GM18868 (cell line): ENCODE data around the gene NLRP8.
"Not testable (repeated sequence)": the region's sequence is repeated elsewhere in the genome, so short reads cannot be mapped to it uniquely, and the experiment has no call there.

Experiments used
- ATAC-seq: cut with Tn5 transposase; IDR thresholded peaks from one replicate; pipeline ENCODE4 v1.9.1; 2021; ENCODE audit warnings: mild to moderate bottlenecking, moderate library complexity; ENCODE audit not compliant: unreplicated experiment

NLRP8 gene

DNA sequence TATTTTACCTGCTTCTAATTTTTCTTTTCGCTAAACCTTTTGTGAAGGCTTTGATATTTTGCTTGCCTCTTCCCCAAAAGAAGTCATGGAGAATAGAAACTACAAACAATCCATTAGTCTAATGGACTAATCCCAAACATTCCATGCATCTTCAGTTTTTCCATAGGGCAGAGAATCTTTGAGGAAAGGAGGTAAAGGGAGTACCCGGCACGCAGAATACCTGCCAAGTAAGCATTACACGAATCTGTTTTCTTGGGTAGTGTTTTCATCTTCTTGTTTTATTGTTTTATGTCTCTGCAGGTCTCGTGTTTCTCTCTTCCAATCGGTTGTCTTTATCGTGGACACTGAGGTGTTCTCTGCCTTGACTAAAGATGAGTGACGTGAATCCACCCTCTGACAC is at the start of gene NLRP8:
Gene NLRP8, plus strand, starts transcription at position 301 of the 400 bp plus-strand sequence.
- no peak for ATAC-seq

DNA sequence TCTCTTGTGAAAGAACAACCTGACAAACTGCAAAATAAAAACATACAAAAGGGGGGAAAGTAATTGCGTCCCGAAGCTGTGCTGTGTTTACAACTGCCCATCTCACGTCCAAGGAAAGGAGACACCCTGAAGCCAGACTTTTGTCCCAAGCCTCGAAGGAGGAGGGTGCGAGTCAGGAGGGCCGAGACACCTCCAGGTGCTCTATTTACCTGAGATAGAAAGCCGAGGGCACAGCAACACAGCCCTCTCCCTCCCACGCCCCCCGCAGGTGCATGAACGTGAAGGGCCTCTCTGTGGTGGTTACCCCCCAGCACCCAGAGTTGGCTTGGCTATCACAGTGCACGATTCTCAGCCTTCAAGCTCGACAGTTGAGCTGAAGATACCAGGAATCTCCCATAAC is 48.7 kb upstream of the NLRP8 start:
- ATAC-seq = no peak

DNA sequence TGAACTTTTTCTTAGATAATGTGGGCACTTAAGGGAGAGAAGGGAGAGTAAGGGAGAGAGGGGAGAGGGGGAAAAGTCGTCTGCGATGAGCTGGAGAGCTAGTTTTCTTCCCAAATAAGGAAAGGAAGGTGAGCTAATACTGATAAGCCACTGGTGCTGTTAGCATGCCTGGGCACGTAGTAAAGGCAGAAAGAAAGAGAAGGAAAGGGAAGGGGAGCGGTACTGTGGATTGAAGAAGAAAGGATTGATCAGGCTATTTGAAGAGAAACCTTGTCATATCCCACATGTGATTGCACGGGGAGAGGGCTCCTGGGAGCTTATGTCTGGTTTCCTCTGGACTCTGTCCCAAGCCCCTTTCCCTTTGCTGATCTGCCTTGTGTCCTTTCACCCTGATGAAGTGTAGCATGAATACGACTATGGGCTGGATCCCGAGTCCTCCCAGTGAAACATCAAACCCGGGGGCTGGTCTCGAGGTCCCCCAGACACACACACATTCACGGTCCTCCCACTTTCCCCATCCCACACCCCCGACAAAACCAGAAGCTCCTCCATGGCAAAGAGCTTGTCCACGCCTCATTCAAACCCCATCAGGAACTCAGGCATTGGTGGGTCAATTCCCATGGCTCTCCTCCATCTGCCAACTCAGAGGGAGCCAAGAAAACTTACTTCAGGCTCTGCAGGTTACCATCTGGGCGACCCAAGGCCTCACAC is 46.1 kb upstream of the NLRP8 start:
- no peak for ATAC-seq

DNA sequence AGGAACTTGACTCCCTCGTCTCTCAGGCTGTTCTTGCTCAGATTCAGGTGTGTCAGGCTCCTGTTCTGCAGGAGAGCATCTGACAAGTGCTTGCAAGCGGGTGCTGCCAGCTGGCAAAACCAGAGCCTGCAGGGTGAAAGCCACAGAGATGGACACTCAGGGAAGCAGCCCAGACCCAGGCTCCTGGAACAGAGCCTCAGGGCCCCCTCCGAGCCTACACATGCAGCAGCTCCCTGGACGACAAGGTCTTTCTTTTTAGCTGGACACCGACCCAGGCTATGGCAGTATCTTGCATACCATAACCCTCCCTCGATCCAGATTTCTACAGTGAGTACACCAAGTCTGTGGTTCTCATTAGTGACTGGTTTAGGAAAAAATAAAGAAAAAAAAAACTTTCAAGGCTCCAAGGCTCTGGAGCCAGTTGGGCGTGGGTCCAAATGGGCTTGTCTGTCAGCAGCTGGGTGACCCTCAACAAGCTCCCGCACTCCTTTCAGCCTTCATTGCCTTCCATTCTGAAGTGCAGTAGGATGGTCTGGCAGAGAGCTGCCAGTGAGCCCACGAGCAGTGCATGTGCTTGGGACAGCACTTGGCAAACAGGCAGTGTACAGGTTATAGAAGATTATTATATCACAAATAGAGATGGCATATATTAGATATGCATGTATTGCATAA is 45.4 kb upstream of the NLRP8 start:
- ATAC-seq = no peak

DNA sequence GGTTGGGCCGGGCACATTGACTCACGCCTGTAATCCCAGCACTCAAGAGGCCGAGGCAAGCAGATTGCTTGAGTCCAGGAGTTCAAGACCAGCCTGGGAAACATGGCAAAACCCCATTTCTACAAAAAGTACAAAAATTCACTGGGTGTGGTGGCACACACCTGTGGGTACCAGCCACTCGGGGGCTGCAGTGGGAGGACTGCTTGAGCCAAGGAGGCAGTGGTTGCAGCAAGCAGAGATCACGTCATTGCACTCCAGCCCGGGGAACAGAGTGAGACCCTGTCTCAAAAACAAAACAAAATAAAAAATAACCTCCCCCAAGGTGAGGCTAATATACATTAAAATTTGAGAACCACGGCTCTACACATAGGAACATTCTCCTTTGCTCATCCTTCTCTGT is 40.3 kb upstream of the NLRP8 start:
- no peak for ATAC-seq

DNA sequence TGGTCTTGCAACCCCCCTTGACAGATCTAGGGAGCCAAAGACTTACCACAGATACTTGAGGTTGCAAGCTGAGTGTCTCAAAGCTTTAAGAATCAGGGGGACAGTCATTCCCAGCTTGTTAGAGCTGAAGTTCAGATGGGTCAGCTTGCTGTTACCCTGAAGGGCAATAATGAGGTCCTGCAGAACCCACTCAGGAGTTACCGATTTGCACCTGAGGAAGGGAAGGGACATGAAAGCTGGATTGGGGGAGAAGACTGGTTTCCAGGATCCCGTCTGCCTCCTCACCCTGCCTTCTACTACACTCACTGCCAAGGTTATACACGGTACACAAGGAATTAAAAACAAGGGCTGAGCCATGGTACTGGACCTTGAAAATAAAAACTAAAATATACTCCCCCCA is 39.9 kb upstream of the NLRP8 start:
- ATAC-seq = no peak

DNA sequence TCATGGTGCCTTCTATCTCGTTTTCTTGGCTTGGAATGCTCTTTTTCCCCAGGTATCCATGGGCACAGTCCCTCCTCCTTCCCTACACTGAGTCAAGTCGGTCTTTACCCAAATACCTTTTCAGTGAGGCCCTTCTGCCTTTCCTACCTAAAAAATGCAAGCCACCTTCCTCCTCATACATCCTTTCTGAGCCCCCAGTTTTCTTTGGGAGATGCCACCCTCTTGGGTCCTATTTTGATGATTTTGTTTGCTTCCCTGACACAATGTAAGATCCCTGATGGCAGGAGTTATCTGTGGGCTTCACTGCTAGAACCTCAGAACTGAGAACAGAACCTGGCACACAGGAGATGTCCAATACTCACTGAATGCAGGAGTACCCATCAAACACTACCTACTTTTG is 37.8 kb upstream of the NLRP8 start:
- no peak for ATAC-seq

DNA sequence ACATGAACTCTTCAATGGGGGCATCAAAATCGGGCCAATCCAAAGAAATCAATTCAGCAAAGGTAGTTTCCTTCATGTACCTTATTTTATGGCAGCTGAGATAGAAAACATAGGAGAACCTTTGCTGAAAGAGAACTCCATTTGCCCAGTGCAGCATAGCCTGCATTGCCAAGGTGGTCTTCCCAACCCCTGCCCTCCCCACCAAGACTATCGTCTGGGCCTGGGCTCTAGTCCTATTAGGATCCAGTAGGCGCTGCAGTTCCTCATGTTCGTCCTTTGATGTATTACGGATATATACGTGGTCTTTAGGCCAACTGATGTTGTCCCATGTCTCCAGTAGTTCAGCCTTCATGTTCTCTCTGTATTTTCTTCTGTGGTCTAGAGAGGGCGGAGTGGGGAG is 34.7 kb upstream of the NLRP8 start:
- no peak for ATAC-seq

DNA sequence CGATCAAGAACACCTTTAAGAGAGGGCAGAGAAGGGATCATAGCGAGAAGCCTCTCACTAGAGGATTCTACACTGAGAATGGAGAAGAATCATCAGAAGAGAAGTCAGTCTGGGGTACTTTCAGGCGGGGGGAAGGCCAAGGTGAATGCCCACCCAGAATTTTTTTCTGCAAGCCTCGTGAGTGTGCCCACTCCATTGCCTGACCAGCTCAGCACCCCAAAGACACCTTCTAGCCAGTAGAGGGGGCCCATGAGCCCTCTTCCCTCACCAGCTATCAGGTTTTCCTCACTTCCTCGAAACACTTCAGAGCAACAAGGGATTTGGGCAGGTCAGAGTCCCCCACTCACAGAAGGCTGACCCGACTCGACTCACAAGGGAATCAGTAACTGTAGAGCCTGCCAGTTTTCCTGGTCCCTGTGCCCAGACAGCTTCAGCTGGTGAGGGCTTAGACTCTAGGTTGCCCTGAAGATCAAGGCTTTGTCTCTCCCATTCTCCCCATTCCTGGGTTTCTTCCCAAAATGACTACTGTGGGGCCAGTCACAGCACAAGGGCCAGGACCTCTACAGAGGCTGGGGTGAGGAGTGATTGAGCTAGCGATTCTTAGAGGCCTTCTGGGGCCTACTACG is 33.9 kb upstream of the NLRP8 start:
- no peak for ATAC-seq

DNA sequence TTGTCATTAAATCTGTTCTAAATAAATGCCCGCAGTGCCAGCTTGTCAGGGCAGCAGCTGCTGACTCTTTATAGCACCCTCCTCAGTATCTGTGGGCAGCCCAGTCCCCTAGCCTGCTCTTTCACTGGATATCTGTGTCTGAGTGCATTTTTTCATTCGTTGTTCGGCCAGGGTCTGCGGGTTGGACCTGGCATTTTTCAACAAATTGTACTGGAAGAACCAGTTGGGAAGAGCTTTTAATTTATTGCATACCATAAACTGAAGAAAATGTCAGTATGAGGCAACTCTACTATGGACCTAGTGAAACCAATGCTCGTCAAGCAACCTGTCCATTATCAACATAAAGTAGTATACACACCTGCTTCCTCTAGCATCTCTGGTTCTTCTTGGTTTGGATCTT is 24.1 kb upstream of the NLRP8 start:
- ATAC-seq = no peak

DNA sequence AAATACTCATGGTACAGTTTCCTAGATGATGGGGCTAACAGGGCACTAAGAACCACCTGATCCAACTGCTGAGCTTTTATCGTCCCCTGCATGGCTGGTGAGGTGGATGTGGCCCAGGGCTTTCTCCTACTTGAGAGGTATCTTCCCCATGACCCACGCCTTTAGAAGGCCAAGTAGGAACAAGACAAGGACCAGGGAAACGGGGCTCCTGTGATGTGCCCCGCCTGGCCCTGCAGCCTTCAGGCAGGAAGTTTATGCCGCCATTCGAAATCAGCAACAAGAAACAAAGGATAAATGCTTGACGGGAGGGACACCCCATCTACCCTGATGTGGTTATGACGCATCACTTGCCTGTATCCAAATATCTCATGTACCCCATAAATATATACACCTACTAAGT is 19.6 kb upstream of the NLRP8 start:
- ATAC-seq = no peak

DNA sequence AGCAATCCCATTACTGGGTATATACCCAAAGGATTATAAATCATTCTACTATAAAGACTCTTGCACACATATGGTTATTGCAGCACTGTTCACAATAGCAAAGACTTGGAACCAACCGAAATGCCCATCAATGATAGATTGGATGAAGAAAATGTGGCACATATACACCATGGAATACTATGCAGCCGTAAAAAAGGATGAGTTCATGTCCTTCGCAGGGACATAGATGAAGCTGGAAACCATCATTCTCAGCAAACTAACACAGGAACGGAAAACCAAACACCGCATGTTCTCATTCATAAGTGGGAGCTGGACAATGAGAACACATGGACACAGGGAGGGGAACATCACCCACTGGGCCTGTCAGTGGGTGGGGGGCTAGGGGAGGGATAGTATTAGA is 18.4 kb upstream of the NLRP8 start:
- ATAC-seq = not testable (repeated sequence)

DNA sequence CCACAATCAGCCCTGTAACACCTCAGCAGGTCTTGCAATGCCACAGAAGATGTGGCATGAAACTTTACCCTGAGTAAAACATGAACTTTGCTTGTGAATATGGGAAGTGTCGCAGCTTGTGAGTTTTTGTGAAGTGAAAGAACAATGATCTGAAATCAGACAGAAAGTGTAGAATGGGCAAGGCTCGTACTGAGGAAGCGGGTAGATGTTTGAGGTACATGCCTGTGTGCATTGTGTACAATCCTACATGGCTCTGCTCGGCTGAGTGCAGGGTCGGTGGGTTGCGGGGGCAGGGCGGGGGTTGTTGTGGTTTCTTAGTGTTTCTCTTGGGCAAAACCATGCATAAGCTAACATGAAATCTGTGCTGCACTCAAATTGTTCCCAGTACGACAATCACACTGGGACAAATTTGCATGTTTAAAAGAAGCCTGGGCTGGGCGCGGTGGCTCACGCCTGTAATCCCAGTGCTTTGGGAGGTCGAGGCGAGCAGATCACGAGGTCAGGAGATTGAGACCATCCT is 16.6 kb upstream of the NLRP8 start:
- ATAC-seq = no peak

DNA sequence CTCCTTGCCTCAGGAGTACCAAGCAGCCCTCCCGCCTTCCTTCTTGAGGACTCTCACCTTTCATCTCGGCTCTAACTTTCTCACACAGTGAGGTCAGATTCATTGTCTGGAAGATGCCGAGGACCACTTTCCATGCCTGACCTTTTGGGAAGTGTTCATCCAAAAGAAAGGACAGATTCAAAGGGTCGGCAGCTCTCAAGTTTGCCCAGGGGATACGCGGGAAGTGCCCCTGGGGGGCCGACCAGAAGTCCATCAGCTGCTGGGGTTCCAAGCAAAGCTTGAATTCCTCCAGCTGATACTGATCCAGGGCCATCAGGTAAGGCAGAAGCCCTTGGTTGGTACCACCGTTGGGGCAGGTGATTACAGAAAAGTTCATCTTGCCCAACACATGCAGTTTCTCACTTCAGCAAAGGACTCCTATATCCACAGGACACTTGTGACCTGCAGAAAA is 15.7 kb upstream of the NLRP8 start, which contains the start of gene NLRP13:
Gene NLRP13, minus strand, starts transcription at position 401 of the 451 bp plus-strand sequence. Its CDS starts 25 bp downstream, at position 376.
- ATAC-seq = no peak

DNA sequence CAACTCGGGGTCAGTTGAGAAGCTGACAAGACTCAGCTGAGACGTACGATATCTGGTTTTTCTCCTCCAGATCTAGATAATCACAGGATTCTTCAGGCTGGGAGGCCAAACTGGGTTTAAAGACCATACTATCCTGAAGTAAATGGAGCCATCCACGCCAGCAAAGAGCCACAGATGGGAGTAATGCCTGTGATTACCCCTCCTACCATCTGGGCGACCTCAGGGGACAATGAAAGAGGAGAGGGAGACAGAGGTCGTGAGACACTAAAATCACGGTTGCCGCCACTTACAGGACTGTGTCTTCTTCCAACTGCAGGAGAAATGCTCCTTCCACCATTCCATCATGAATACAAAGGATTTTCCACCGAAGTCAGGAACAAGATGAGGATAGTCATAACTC is 12.4 kb upstream of the NLRP8 start:
- ATAC-seq = no peak

DNA sequence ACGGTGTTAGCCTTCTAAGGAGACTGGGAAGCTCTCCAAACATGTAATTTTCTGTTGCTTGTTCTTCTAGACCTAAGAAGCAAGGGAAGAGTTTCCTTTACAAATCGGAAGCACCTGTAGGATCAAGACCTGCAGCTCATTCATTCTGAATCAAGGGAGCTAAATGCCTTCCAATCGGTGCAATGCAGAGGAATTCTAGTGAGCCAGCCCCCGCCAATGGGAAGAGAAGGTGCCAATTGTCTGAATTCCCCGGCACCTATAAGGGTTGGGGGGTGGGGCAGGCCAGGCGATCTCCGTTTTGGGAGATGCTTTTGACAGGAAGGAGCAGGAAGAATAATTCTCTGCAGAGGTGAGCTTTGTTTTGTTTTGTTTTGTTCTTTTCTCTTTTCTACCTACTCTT is 8.4 kb upstream of the NLRP8 start:
- ATAC-seq = no peak

DNA sequence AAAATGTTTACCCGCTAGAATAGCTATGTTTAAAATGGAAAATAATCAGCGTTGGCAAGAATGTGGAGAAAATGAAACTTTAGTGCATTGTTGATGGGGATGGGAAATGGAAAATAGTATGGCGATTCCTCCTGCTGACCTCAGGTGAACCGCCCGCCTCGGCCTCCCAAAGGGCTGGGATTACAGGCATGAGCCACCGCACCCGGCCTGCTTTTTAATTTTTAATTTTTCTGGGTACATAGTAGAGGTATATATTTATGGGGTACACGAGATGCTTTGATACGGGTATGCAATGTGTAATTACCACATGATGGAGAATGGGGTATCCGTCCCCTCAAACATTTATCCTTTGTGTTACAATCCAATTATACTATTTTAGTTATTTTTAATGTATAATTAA is 7.3 kb upstream of the NLRP8 start:
- no peak for ATAC-seq

DNA sequence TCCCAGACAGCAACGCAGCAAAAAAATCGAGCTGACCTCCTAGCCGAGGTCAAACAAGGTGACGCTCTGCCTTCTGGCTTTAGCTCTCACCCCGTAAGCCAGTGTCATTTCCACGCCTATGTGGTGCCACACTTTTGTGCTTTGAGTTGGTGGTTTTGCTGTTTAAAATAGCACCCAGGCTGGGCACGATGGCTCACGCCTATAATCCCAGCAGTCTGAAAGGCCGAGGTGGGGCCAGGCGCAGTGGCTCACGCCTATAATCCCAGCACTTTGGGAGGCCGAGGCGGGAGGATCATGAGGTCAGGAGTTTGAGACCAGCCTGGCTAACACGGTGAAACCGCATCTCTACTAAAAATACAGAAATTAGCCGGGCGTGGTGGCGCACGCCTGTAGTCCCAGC is 2.9 kb downstream of the NLRP8 start:
- ATAC-seq = not testable (repeated sequence)

DNA sequence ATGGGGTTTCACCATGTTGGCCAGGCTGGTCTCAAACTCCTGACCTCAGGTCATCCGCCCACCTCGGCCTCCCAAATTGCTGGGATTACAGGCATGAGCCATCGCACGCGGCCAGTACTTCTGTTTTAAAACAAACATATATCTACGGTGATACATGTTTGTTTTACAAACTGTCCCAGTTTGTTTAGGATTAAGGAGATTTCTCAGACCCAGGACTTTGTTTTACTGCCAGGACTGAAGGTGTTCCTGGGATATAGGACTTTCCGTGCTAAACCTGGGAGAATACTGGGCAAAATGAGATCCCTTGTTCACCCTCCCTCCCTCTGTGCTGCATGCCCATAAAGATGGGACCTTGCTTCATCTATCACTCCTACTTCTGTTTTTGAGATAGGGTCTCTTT is 8.8 kb downstream of the NLRP8 start:
- ATAC-seq = no peak

DNA sequence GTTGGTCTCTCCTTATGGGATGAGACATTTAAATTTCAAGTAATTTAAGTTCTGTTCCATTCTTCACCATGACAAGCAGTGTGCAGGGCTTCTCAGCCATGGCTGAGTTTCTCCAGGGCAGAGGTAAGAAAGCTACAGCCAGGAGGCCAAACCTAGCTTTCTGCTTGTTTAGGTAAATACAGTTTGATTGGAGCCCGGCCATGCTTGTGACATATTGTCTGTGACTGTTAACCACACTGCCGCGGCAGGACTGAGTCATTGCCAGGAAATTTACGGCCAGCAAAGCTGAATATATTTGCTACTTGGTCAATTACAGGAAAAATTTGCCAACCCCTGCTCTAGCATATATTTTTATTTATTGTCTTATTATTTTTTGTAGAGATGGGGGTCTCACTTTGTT is 10.7 kb downstream of the NLRP8 start:
- no peak for ATAC-seq

DNA sequence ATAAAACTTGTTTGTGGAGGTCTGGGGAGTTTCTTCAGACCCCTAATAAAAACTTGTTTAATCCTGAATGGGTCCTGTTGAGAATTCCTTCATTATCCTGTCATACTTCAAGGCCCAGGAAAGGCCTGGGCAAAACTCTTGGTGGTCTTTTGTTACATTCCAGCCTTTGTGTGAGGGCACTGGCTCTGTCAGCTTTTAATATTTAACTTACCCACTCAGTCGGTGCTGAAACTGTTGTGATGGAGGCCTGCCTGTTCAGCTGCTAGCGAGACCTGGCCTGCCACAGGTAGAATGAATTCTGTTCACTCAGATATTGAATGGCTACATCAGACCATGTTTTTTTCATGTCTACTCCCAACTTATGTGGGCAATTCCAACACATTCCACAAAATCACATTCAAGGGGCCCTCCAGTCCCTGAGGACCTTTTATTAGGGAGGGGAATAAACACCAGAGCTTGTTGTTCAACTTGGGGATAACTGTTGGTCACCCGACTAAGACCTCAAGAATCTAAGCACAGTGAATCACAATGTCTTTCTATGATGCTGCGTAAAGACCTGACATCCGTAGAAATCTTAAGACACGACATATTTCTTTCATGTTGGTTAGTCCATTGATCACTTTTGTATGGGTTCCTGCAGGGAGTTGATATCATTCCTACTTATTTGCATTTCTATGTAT is 12.5 kb downstream of the NLRP8 start:
- no peak for ATAC-seq
